GM21526 (cell line): ENCODE data around the gene SERPINB5.

Experiments used
- ATAC-seq: cut with Tn5 transposase; IDR thresholded peaks from one replicate; pipeline ENCODE4 v1.9.1; 2021; ENCODE audit warnings: moderate library complexity; ENCODE audit not compliant: unreplicated experiment, low FRiP score

The SERPINB5 gene

DNA sequence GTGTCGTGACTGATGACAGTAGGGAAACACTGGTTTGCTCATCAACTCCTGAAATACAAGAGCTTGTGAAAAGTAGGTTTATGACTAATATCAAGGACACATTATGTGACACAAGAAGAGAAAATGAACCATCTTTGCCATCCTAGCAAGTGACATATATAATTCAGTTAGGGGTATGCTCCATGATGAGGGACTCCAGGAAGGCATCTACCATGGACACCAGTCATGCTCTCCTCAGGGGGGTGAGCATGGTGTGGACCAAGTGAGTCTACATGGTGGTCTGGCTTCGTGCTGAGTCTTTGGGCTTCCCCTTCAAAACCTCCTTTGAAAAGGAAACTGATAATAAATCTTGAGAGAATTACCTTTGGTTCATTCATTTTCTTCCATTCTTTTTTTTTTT is 11.7 kb upstream of the SERPINB5 start:
- ATAC-seq = no peak

DNA sequence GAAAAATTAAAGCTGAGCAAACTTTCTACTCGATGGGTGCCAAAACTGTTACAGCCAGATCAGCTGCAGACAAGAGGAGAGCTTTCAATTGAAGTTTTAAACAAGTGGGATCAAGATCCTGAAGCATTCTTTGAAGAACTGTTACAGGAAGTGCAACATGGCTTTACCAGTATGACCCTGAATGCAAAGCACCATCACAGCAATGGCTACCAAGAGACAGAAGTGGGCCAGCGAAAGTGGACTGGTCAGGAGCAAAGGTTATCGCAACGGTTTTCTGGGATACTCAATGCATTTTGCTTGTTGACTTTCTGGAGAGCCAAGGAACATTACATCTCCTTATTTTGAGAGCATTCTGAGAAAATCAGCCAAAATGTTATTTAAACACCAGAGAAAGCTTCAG is 9.1 kb upstream of the SERPINB5 start:
- no peak for ATAC-seq

DNA sequence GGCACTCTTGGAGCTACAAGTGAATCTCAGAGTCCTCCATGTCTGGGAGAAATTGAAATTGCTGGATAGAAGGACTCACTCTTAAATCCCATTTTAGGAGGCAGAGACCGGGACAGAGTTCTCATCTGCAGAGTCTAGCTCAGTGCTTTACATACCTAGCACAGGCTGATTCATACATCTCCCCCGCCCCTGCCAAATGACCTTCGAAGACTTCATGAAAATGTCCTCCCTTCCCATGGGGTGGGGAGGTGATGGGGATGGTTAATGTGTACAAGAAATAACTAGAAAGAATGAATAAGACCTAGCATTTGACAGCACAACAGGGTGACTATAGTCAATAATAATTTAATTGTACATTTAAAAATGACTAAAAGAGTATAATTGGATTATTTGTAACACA is 8.2 kb upstream of the SERPINB5 start:
- no peak for ATAC-seq

DNA sequence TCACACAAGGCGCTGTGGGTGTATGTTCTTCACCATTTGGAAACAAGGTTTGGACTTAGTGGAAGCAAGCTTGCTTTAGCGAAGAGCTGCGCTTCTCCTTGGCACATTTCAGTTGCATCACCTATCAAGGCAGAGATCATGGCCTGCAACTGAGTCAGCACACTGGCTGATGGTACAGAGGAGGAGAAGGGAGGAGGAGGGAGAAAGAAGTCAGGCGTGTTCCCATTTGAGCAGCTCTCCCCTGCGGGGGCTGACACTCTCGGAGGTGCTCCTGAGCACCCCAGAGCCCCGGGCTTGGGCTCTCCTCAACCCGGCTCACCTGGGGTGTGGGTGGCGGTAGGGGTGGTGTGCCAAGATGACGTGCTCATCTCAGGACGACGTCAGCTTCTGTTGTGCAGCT is 6.0 kb upstream of the SERPINB5 start:
- no peak for ATAC-seq

DNA sequence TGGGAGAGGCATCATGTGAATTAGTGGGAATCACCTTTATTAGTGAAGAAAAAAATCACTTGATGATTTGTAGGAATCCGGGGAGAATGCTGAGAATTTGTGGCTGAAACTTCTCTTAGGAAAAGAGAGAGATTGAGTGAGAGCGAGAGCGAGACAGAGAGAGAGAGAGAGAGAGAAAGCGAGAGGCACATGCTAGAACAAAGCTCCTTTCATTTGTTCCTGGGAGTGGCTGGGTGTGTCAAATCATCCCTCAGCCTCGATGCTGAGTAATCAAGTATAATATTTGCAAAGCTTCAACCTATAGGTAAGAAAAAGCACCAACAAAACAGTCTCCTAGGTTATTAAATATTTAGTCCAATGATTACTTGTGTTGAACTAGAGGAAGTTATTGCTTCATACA is 4.4 kb upstream of the SERPINB5 start:
- no peak for ATAC-seq

GRCh38 chr18:63477200-63477599 is 442 bp downstream of the SERPINB5 start:
- no peak for ATAC-seq

- no peak for ATAC-seq
Measured at GRCh38 chr18:63477968-63478367, 1.2 kb downstream of the SERPINB5 start.

DNA sequence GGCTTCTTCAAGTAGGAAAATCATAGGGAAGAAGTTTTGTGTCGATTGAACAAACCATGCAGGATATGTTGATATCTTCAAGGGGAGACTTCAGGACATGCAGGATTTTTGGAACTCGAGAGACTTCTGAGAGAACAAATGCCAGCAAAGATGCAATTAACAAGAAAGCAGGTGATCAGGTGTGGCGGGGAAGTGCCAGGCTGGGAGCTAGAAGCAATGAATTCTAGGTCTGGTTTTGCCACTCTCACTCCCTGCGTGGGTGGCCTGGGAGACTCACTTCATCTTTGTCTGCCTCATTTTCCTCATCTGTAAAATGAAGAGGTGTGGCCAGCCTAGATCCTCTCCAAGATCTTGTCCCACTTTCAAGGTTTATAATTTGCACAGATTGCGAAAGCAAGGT is 3.1 kb downstream of the SERPINB5 start:
- ATAC-seq = no peak

DNA sequence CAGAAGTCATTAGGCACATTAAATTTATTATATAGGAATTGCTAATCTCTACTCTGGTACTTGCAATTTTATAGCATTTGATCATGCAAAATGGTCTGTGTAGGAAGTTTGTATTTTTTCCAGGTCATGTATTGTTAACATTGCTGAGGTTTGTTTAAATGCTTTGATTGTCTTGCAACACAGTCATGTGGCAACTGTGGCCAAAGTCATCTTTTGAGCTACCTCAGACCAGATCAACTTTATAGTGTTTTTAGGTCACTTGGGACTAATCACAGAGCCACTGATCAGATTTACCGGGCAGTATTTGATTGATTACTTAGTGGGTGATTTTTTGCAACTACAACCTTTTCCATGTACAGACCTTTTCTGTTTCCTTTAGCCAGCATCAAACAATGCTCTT is 3.7 kb downstream of the SERPINB5 start:
- ATAC-seq = no peak

DNA sequence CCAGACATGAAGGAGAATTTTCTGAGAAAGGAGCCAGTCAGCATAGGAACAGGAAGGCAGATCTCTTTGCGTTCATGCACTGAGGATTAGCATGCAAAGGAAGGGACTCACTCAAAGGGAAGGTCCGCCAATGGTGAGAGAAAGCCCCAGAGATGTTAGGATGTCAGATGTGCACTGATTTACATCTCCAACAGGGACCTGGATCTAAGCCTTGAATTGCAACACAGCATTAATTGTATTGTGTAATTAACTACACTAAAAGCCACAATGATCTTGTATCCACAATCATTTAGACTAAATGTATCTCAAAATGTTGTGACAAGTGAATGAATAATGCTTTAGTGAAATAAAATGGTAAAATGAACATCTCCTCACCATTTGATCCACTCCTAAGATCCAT is 4.2 kb downstream of the SERPINB5 start:
- no peak for ATAC-seq

DNA sequence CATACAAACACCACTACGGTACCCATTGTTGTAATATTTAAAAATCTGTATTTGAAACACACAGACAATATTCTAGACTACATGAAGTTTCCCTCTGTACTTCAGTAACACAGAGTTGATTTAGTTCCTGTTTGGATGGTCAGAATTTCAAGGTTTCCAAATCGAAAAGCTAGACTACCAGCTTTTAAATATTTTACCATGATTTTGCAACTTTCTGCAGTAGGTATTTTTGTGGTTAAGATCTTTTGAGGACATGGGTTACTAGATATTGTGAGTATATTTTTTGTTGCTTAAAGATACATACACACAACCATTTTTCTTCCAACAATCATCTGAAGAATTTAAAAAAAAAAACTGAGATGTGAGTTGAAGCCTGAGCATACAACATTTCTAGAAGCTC is 10.9 kb downstream of the SERPINB5 start:
- ATAC-seq = no peak

- ATAC-seq = no peak
Measured at GRCh38 chr18:63488160-63488559, 11.4 kb downstream of the SERPINB5 start.

DNA sequence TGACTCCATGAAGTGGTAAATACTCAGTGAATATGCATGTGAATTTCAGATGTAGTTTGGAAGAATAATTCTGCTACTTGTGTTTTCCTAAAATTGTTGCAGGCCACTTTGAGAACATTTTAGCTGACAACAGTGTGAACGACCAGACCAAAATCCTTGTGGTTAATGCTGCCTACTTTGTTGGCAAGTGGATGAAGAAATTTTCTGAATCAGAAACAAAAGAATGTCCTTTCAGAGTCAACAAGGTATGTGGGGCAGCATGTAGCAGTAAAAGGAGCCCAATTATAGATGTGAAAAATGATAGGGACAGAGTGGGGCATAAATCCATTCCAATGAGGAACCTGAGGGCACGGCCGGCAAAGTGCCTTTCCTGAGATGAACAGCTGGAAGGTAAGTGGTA is 16.1 kb downstream of the SERPINB5 start:
- no peak for ATAC-seq

DNA sequence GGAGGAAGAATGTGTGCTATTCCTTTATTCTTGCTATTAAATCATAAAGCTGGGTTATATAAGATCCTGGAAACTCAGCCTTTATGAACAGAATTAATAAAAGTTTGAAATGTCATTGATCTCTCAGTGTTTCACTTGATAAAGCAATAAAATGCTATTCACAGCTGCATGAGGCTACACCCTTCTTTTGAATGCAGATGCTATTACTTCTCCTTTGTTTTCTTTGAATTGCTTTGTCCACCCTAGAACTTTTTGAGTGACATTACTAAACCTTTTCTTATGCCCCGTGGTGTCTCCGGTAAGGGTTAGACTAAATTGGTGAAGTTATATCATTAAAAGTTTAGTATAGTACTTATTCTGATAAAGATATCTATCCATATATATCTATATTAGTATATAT is 18.9 kb downstream of the SERPINB5 start:
- no peak for ATAC-seq

GRCh38 chr18:63505566-63506335 is 29.0 kb downstream of the SERPINB5 start:
- ATAC-seq = no peak

GRCh38 chr18:63506336-63506646 is 29.5 kb downstream of the SERPINB5 start:
- ATAC-seq = no peak

- ATAC-seq = no peak
Measured at GRCh38 chr18:63508596-63508995, 31.8 kb downstream of the SERPINB5 start.

- no peak for ATAC-seq
Measured at GRCh38 chr18:63511285-63511684, 34.5 kb downstream of the SERPINB5 start.

- no peak for ATAC-seq
Measured at GRCh38 chr18:63514326-63514725, 37.6 kb downstream of the SERPINB5 start.

DNA sequence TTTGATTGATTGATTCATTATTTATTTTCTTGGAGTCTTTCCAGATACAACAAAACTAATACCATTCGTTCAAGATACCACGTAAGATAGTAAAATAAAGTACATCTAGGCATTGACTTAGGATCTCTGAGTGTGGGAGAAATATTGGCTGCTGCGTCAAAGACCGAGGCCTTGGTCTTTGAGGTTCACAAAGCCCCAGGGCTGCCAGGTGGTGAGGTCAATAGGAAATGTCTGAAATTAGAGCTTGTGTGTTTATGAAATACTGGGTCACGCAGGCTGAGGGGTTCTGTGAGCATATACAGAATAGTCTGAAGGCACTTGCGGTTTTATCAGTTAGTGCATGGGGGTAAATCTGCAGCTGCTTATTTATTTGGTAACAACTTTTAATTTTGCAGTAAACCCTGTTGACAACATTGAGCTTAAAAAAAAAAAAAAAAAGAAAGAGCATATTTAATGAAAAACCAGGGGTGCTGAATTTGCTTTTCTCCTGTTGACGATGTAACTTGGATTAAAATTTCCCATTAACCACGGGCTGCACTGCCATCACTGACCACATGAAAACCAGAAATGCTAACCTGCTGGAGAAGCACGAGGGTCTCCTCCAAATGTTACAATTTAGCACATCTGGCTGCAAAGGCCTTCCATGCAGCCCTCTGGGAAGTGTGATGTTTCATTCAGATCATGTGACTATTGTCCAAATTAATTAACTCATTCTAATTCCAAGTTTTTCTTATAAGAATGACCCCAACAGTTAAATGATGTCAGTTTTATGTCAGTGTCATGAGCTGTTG is 38.3 kb downstream of the SERPINB5 start:
- no peak for ATAC-seq

- ATAC-seq = no peak
Measured at GRCh38 chr18:63515801-63516200, 39.0 kb downstream of the SERPINB5 start.
